CD14-positive monocyte (primary cell): Measurements from ENCODE around the gene ATP6V0E1. TPM values are rescaled to one million over a fixed set of nuclear protein-coding genes. Genes with fewer than 3 reads are reported as not detected.

Experiments
- DNase-seq, 3 donors: peaks; one replicate each; pipeline ENCODE4 v3.0.0-alpha.2; 2011 to 2022
- H2AFZ ChIP-seq: 2 replicates; pipeline ENCODE4 v1.6.0; 2012; ENCODE audit warnings: mild to moderate bottlenecking, low read depth, low read length, inconsistent platforms; ENCODE audit not compliant: insufficient read depth, poor library complexity, severe bottlenecking
- H3K27ac ChIP-seq, 2 donors: 1 replicate in 1 of 2; 2 replicates in 1 of 2; pipeline ENCODE4 v1.5.1; 2012 to 2013; ENCODE audit warnings: low read length in 2 of 2, control low read depth in 1 of 2, inconsistent platforms in 1 of 2, low read depth in 1 of 2, mild to moderate bottlenecking in 1 of 2
- H3K27me3 ChIP-seq, 2 donors: one replicate each; pipeline versions ENCODE4 v1.6.0 to v1.6.1; 2011 to 2013; ENCODE audit warnings: low read length in 2 of 2; ENCODE audit not compliant: control insufficient read depth in 2 of 2, insufficient read depth in 2 of 2
- H3K36me3 ChIP-seq, 2 donors: replicated peaks in 1 of 2; 1 replicate in 1 of 2; 2 replicates in 1 of 2; pipeline versions ENCODE4 v1.5.1 to v1.6.1; 2012 to 2013; ENCODE audit warnings: low read length in 2 of 2, control low read depth in 1 of 2, inconsistent platforms in 1 of 2, mild to moderate bottlenecking in 1 of 2; ENCODE audit not compliant: insufficient read depth in 2 of 2, control insufficient read depth in 1 of 2
- H3K4me1 ChIP-seq, 2 donors: 1 replicate in 1 of 2; 2 replicates in 1 of 2; pipeline versions ENCODE4 v1.5.1 to v1.6.1; 2012 to 2013; ENCODE audit warnings: low read length in 2 of 2, control low read depth in 1 of 2, inconsistent platforms in 1 of 2, mild to moderate bottlenecking in 1 of 2, moderate library complexity in 1 of 2; ENCODE audit not compliant: insufficient read depth in 2 of 2, control insufficient read depth in 1 of 2
- H3K4me2 ChIP-seq: replicated peaks from 2 replicates; pipeline ENCODE3; 2012; ENCODE audit warnings: low read length, moderate library complexity, mild to moderate bottlenecking; ENCODE audit not compliant: poor library complexity, severe bottlenecking; ENCODE audit errors: extremely low read depth
- H3K4me3 ChIP-seq, 3 experiments: fragments of 200-600 bp in 1 of 3; sonication (generic) in 1 of 3; replicated peaks in 1 of 3; 1 replicate in 2 of 3; 2 replicates in 1 of 3; pipeline ENCODE4 v1.5.1; 2011 to 2013; ENCODE audit warnings: low read length in 3 of 3, mild to moderate bottlenecking in 3 of 3, control low read depth in 2 of 3, low read depth in 2 of 3, inconsistent platforms in 1 of 3, moderate library complexity in 1 of 3
- H3K79me2 ChIP-seq: 2 replicates; pipeline ENCODE4 v1.6.0; 2012; ENCODE audit warnings: mild to moderate bottlenecking, control low read depth, inconsistent platforms, low read length, moderate library complexity; ENCODE audit not compliant: insufficient read depth
- H3K9ac ChIP-seq: 2 replicates; pipeline ENCODE4 v1.6.0; 2017; ENCODE audit warnings: low read length, mild to moderate bottlenecking; ENCODE audit not compliant: insufficient read depth, poor library complexity, severe bottlenecking
- H3K9me3 ChIP-seq, 2 donors: replicated peaks in 1 of 2; 1 replicate in 1 of 2; 2 replicates in 1 of 2; pipeline versions ENCODE4 v1.5.1 to v1.6.1; 2012 to 2013; ENCODE audit warnings: low read length in 2 of 2, control low read depth in 1 of 2; ENCODE audit not compliant: control insufficient read depth in 1 of 2, insufficient read depth in 1 of 2
- H4K20me1 ChIP-seq: 2 replicates; pipeline ENCODE4 v1.6.0; 2012; ENCODE audit warnings: mild to moderate bottlenecking, low read length, control low read depth, moderate library complexity; ENCODE audit not compliant: insufficient read depth
- H3K27ac Mint-ChIP-seq, 7 donors: one replicate each; pipeline ENCODE4 v1.8.0; 2020; ENCODE audit warnings: mild to moderate bottlenecking in 7 of 7, mixed read lengths in 7 of 7, moderate library complexity in 6 of 7, inconsistent platforms in 2 of 7
- H3K27me3 Mint-ChIP-seq, 3 donors: one replicate each; pipeline ENCODE4 v1.8.0; 2021 to 2022; ENCODE audit warnings: low read depth in 3 of 3, mild to moderate bottlenecking in 3 of 3, mixed read lengths in 3 of 3, moderate library complexity in 3 of 3, inconsistent platforms in 1 of 3
- H3K36me3 Mint-ChIP-seq, 2 donors: one replicate each; pipeline ENCODE4 v1.8.0; 2020; ENCODE audit warnings: mixed read lengths in 2 of 2, inconsistent platforms in 1 of 2, mild to moderate bottlenecking in 1 of 2
- H3K4me1 Mint-ChIP-seq: one replicate; pipeline ENCODE4 v1.8.0; 2020; ENCODE audit warnings: mild to moderate bottlenecking, mixed read lengths
- H3K4me3 Mint-ChIP-seq, 2 donors: one replicate each; pipeline ENCODE4 v1.8.0; 2020; ENCODE audit warnings: mild to moderate bottlenecking in 2 of 2, mixed read lengths in 2 of 2, moderate library complexity in 1 of 2
- H3K9me3 Mint-ChIP-seq, 7 donors: one replicate each; pipeline ENCODE4 v1.8.0; 2020 to 2022; ENCODE audit warnings: mixed read lengths in 7 of 7, mild to moderate bottlenecking in 6 of 7, moderate library complexity in 6 of 7, inconsistent platforms in 2 of 7
- WGBS: methylation state at CpG from one replicate; pipeline ENCODE4 v1.1.5; 2013; ENCODE audit warnings: missing lambda C conversion rate; ENCODE audit not compliant: insufficient coverage; 5-methylcytosine and 5-hydroxymethylcytosine counted together
- intact Hi-C, 2 donors: fragments of 100-400 bp; cut with micrococcal nuclease; formaldehyde crosslinking; loops; one replicate each; pipeline versions ENCODE4 v1.15.0 to v1.15.1; 2023
- polyA plus RNA-seq, 3 donors: library from polyadenylated mRNA; depleted of rRNA in 1 of 3; unstranded in 2 of 3; stranded (reverse) in 1 of 3; fragments of 300-500 nt in 2 of 3; fragments of >200 nt in 1 of 3; fragmentation: Illumina TruSeq in 2 of 3; gene quantifications; 1 replicate in 2 of 3; 2 replicates in 1 of 3; pipeline ENCODE4 v1.2.3, GENCODE V29; 2012 to 2021
- TF ChIP-seq, protein P1 (sequence below): fragments of 200-600 bp; IDR thresholded peaks from one replicate; pipeline ENCODE4 v1.8.0; 2022; ENCODE audit warnings: antibody characterized with exemption, mild to moderate bottlenecking

Gene ATP6V0E1
- polyA plus RNA-seq, 3 donors, result 216 to 760 (median 698) TPM

DNA sequence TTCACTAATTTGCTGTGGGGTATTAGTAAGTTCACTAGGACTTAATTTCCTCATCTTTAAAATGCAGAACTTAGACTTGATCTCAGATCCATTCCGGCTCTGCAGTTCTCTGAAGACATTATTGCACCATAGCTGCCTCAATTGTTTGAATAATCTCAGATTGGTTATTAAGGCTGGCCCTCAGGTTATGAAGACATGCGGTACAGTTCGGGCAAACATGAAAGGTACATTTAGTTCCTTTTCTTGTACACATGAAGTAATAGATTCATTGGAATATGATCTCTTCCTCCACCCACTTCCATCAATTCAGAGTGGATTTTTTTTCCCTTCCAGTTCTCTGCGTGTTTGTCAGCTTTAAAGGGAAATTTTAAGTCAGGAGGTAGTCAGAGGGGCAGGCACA, 28.0 kb downstream of the ATP6V0E1 start:
- peaks cover 94% of the 10 kb centered on the region for H4K20me1 ChIP-seq
- WGBS, result 0% methylated on average over 1 of the region's 4 CpGs
- no peaks in the 10 kb centered on the region for H3K9me3 ChIP-seq
- peaks cover 99% of the 10 kb centered on the region for H3K79me2 ChIP-seq
- Mint-ChIP-seq H3K4me1 (peaks cover 82% of the 10 kb centered on the region), H3K4me3 (no peak overlapping the region), H3K9me3 (peaks cover 0 to 2% (median 0%) of the 10 kb centered on the region in 7 donors), H3K27ac (peak overlapping the region; percentile 82 to 92 (median 85)), H3K27me3 (no peaks in the 10 kb centered on the region), H3K36me3 (peaks cover 2 to 15% of the 10 kb centered on the region in 2 donors)
- peak overlapping the region; percentile 55 to 92 for H3K27ac ChIP-seq
- intact Hi-C loops, result loop anchor here (5.0 kb wide), 1 partner anchor 46 kb away; the partner anchor contains the start of gene CREBRF (in 2 of the 2)
- H3K4me1 ChIP-seq, result peaks cover 84 to 90% of the 10 kb centered on the region in 2 donors
- H3K4me3 ChIP-seq, result no peak overlapping the region
- no peak overlapping the region for H3K9ac ChIP-seq
- TF ChIP-seq, protein P1, sequence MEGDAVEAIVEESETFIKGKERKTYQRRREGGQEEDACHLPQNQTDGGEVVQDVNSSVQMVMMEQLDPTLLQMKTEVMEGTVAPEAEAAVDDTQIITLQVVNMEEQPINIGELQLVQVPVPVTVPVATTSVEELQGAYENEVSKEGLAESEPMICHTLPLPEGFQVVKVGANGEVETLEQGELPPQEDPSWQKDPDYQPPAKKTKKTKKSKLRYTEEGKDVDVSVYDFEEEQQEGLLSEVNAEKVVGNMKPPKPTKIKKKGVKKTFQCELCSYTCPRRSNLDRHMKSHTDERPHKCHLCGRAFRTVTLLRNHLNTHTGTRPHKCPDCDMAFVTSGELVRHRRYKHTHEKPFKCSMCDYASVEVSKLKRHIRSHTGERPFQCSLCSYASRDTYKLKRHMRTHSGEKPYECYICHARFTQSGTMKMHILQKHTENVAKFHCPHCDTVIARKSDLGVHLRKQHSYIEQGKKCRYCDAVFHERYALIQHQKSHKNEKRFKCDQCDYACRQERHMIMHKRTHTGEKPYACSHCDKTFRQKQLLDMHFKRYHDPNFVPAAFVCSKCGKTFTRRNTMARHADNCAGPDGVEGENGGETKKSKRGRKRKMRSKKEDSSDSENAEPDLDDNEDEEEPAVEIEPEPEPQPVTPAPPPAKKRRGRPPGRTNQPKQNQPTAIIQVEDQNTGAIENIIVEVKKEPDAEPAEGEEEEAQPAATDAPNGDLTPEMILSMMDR, result no peak
- H2AFZ ChIP-seq, result no peak overlapping the region
- peak overlapping the region; percentile 46 for H3K4me2 ChIP-seq
- no peaks in the 10 kb centered on the region for H3K36me3 ChIP-seq
- peak in 2 of 3 donors; percentile 81 to 82 for DNase-seq
- no peaks in the 10 kb centered on the region for H3K27me3 ChIP-seq

DNA sequence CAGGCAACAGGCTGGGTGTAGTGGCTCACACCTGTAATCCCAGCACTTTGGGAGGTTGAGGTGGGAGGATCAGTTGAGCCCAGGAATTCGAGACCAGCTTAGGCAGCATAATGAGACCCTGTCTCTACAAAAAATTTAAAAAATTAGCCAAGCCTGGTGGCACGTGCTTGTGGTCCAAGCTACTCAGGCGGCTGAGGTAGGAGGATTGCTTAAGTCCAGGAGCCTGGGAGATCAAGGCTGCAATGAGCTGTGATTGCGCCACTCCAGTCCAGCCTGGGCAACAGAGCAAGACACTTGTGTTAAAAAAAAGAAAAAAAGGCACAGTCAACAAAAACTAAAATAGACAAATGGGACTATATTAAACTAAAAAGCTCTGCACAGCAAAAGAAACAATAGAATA, 29.3 kb downstream of the ATP6V0E1 start:
- H3K79me2 ChIP-seq, result peaks cover 99% of the 10 kb centered on the region
- Mint-ChIP-seq H3K36me3 (peaks cover 0 to 15% of the 10 kb centered on the region in 2 donors), H3K4me1 (peaks cover 81% of the 10 kb centered on the region), H3K9me3 (peaks cover 0 to 2% (median 0%) of the 10 kb centered on the region in 7 donors), H3K4me3 (no peak overlapping the region), H3K27me3 (no peaks in the 10 kb centered on the region), H3K27ac (peak overlapping the region; percentile 81 to 89 (median 86))
- no peak overlapping the region for H2AFZ ChIP-seq
- H3K9me3 ChIP-seq, result no peaks in the 10 kb centered on the region
- TF ChIP-seq, protein P1, result no peak
- H3K4me1 ChIP-seq, result peaks cover 85 to 92% of the 10 kb centered on the region in 2 donors
- intact Hi-C loops, result loop anchor here (5.0 kb wide), 1 partner anchor 44 kb away; the partner anchor contains the start of gene CREBRF (in 2 of the 2)
- no peaks in the 10 kb centered on the region for H3K36me3 ChIP-seq
- no peak overlapping the region for H3K4me3 ChIP-seq
- no peaks in the 10 kb centered on the region for H3K27me3 ChIP-seq
- no peak overlapping the region for H3K4me2 ChIP-seq
- DNase-seq, result peak in 2 of 3 donors; percentile 66 to 78
- WGBS, result 8% methylated on average over 2 of the region's 4 CpGs
- peak overlapping the region; percentile 47 to 92 for H3K27ac ChIP-seq
- no peak overlapping the region for H3K9ac ChIP-seq
- peaks cover 85% of the 10 kb centered on the region for H4K20me1 ChIP-seq
